ENCODE results near the gene EMILIN2. TPM values are rescaled to one million over a fixed set of nuclear protein-coding genes. Genes with fewer than 3 reads are reported as not detected.
A peak's percentile ranks its signal among the peaks of the same experiment; 100 is the strongest.

The EMILIN2 gene
- total RNA-seq, 1 experiment from 2014 or later: 11.7 TPM

DNA sequence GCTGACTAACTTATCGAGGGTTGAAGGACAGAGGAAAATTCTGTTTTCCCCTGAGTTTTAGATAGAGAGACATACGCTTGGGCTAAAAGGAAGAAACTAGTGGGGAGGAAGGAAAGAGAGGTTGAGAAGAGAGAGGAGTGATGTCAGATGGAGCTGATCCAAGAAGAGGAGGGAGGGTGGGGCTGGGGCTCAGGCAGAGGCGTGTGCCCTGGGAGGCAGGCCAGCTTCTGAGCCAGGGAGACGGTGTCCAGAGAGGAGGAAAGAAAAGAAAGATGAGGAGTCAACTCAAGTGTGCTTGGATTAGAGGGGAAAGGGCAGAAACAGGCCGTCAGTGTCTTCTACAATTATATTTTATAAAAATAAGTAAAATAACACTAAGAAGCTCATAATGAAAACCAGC lies 56.2 kb downstream of the EMILIN2 start (continued):
- TF ChIP-seq, protein P1, sequence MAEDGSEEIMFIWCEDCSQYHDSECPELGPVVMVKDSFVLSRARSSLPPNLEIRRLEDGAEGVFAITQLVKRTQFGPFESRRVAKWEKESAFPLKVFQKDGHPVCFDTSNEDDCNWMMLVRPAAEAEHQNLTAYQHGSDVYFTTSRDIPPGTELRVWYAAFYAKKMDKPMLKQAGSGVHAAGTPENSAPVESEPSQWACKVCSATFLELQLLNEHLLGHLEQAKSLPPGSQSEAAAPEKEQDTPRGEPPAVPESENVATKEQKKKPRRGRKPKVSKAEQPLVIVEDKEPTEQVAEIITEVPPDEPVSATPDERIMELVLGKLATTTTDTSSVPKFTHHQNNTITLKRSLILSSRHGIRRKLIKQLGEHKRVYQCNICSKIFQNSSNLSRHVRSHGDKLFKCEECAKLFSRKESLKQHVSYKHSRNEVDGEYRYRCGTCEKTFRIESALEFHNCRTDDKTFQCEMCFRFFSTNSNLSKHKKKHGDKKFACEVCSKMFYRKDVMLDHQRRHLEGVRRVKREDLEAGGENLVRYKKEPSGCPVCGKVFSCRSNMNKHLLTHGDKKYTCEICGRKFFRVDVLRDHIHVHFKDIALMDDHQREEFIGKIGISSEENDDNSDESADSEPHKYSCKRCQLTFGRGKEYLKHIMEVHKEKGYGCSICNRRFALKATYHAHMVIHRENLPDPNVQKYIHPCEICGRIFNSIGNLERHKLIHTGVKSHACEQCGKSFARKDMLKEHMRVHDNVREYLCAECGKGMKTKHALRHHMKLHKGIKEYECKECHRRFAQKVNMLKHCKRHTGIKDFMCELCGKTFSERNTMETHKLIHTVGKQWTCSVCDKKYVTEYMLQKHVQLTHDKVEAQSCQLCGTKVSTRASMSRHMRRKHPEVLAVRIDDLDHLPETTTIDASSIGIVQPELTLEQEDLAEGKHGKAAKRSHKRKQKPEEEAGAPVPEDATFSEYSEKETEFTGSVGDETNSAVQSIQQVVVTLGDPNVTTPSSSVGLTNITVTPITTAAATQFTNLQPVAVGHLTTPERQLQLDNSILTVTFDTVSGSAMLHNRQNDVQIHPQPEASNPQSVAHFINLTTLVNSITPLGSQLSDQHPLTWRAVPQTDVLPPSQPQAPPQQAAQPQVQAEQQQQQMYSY (CRISPR knock-in tag; IDR thresholded peaks at IDR 0.05): no peak
- no peak for TF ChIP-seq ZNF263 (CRISPR knock-in tag; IDR thresholded peaks at IDR 0.05; ENCODE audit: low read depth)
- no peak for TF ChIP-seq EMX1 (CRISPR knock-in tag; IDR thresholded peaks at IDR 0.05)
- no peak for TF ChIP-seq ZNF138 (CRISPR knock-in tag; conservative IDR thresholded peaks at IDR 0.05)
- TF ChIP-seq, protein P2, sequence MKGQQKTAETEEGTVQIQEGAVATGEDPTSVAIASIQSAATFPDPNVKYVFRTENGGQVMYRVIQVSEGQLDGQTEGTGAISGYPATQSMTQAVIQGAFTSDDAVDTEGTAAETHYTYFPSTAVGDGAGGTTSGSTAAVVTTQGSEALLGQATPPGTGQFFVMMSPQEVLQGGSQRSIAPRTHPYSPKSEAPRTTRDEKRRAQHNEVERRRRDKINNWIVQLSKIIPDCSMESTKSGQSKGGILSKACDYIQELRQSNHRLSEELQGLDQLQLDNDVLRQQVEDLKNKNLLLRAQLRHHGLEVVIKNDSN (CRISPR knock-in tag; IDR thresholded peaks at IDR 0.05): no peak
- no peak for TF ChIP-seq HMGA2 (CRISPR knock-in tag; IDR thresholded peaks at IDR 0.05)
- TF ChIP-seq, protein P3, sequence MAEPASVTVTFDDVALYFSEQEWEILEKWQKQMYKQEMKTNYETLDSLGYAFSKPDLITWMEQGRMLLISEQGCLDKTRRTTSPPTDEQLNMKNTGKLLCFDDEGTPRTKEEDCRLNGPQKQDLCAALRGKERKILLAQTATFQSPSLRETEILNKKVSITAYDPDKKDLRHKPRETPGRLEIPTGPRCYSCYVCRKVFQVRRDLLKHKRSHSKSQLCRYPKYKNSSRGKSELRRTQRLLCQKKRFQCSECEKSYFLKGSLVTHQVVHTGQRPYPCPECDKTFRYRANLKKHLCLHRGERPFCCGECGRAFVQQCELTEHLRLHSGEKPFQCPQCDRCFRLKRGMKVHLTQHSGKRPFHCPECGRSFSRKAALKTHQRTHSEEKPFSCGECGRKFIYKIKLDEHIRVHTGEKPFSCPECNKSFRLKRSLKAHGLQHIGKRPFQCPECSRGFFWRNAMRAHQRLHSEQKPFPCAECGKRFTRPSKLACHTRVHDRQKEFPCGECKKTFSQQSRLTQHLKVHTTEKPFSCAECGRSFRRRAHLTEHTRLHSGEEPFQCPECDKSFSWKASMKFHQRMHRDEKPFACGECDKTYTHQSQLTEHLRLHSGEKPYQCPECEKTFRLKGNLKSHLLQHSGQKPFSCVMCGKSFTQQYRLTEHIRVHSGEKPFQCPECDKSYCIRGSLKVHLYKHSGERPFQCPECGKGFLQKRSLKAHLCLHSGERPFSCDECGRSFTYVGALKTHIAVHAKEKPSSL (CRISPR knock-in tag; conservative IDR thresholded peaks at IDR 0.05): no peak
- TF ChIP-seq, protein P4, sequence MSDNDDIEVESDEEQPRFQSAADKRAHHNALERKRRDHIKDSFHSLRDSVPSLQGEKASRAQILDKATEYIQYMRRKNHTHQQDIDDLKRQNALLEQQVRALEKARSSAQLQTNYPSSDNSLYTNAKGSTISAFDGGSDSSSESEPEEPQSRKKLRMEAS (CRISPR knock-in tag; IDR thresholded peaks at IDR 0.05): no peak
- no peak for TF ChIP-seq ZNF396 (CRISPR knock-in tag; IDR thresholded peaks at IDR 0.05; ENCODE audit: borderline replicate concordance)

DNA sequence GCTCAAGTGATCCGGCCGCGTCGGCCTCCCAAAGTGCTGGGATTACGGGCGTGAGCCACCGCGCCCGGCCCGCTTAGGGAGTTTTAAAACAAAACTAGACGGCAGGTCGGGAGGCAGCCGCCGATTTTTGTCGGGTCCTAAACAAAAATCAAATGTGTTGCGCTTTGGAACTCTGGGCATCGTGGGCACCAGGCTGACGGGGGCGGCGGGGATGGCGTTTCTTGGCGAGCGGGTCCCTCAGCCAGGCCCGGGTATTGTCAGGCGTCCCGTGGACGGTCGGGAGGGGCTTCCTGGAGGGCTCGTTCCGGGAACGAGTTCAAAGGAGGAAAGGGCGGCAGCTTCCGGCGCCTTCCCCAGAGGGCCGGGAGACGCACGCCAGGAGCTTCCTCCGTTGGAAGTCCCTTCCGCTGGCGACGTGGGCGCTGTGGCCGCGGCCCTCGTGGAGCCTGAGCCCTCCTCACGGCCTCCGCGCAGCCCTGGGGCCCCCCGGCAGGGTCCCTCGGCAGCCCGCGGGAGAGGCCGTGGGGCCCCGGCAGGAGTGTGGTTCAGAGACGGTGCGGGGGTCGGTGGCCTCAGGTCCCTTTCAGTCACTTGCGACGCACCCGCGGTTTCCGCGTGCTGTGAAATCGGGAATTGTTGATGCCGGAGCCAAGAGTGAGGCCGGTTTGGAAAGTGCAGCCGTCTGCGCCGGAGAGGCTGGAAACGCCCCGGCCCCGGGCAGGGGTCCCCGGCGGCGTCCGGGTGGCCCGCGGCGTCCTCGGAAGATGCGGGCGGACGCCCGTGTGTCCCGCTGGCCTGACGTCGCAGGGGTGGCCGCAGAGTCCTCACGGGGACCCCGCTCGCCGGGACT lies 59.3 kb downstream of the EMILIN2 start:
- H3K27me3 Mint-ChIP-seq (ENCODE audit: low read depth): peaks cover 7% of the 10 kb centered on the region
- CTCF ChIA-PET: interaction anchor here (0.6 to 1.3 kb wide), 4 partner anchors 10 to 340 kb away, joined by 3 to 4 read pairs (median 4); no protein-coding TSS in a partner anchor
- H3K4me3 Mint-ChIP-seq: peak overlapping the region; percentile 73
- TF ChIP-seq GRHL2 (CRISPR knock-in tag; IDR thresholded peaks at IDR 0.05; ENCODE audit: insufficient replicate concordance, severe bottlenecking): no peak
- TF ChIP-seq TEAD1 (CRISPR knock-in tag; IDR thresholded peaks at IDR 0.05): 0 out of 2 replicates have a peak, but pooled peaks have one; percentile 6
- TF ChIP-seq, protein P5, sequence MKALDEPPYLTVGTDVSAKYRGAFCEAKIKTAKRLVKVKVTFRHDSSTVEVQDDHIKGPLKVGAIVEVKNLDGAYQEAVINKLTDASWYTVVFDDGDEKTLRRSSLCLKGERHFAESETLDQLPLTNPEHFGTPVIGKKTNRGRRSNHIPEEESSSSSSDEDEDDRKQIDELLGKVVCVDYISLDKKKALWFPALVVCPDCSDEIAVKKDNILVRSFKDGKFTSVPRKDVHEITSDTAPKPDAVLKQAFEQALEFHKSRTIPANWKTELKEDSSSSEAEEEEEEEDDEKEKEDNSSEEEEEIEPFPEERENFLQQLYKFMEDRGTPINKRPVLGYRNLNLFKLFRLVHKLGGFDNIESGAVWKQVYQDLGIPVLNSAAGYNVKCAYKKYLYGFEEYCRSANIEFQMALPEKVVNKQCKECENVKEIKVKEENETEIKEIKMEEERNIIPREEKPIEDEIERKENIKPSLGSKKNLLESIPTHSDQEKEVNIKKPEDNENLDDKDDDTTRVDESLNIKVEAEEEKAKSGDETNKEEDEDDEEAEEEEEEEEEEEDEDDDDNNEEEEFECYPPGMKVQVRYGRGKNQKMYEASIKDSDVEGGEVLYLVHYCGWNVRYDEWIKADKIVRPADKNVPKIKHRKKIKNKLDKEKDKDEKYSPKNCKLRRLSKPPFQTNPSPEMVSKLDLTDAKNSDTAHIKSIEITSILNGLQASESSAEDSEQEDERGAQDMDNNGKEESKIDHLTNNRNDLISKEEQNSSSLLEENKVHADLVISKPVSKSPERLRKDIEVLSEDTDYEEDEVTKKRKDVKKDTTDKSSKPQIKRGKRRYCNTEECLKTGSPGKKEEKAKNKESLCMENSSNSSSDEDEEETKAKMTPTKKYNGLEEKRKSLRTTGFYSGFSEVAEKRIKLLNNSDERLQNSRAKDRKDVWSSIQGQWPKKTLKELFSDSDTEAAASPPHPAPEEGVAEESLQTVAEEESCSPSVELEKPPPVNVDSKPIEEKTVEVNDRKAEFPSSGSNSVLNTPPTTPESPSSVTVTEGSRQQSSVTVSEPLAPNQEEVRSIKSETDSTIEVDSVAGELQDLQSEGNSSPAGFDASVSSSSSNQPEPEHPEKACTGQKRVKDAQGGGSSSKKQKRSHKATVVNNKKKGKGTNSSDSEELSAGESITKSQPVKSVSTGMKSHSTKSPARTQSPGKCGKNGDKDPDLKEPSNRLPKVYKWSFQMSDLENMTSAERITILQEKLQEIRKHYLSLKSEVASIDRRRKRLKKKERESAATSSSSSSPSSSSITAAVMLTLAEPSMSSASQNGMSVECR (CRISPR knock-in tag; IDR thresholded peaks at IDR 0.05; ENCODE audit: borderline replicate concordance): peak; percentile 65; the same call in 1 of the 2 replicates
- TF ChIP-seq, protein P6, sequence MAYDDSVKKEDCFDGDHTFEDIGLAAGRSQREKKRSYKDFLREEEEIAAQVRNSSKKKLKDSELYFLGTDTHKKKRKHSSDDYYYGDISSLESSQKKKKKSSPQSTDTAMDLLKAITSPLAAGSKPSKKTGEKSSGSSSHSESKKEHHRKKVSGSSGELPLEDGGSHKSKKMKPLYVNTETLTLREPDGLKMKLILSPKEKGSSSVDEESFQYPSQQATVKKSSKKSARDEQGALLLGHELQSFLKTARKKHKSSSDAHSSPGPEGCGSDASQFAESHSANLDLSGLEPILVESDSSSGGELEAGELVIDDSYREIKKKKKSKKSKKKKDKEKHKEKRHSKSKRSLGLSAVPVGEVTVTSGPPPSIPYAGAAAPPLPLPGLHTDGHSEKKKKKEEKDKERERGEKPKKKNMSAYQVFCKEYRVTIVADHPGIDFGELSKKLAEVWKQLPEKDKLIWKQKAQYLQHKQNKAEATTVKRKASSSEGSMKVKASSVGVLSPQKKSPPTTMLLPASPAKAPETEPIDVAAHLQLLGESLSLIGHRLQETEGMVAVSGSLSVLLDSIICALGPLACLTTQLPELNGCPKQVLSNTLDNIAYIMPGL (CRISPR knock-in tag; IDR thresholded peaks at IDR 0.05): peak; percentile 4; the same call in 1 of the 2 replicates
- TF ChIP-seq, protein P4 (CRISPR knock-in tag; IDR thresholded peaks at IDR 0.05): peak; percentile 49; the same call in 1 of the 2 replicates
- POLR2A ChIA-PET: interaction anchor here (0.7 to 1.5 kb wide), 3 partner anchors 10 to 220 kb away, joined by 3 to 4 read pairs (median 3); no protein-coding TSS in a partner anchor
- ATAC-seq: peak; percentile 44
- no peaks in the 10 kb centered on the region for H3K9me3 Mint-ChIP-seq
- H3K36me3 Mint-ChIP-seq: peaks cover 26% of the 10 kb centered on the region
- peaks cover 8% of the 10 kb centered on the region for H3K4me1 Mint-ChIP-seq
- DNase-seq (ENCODE audit: low spot score): peak; percentile 52
- no peak overlapping the region for H3K27ac Mint-ChIP-seq

Measured in WTC11 (cell line).